ENCODE measurements around the gene KRT81.

Gene KRT81

DNA sequence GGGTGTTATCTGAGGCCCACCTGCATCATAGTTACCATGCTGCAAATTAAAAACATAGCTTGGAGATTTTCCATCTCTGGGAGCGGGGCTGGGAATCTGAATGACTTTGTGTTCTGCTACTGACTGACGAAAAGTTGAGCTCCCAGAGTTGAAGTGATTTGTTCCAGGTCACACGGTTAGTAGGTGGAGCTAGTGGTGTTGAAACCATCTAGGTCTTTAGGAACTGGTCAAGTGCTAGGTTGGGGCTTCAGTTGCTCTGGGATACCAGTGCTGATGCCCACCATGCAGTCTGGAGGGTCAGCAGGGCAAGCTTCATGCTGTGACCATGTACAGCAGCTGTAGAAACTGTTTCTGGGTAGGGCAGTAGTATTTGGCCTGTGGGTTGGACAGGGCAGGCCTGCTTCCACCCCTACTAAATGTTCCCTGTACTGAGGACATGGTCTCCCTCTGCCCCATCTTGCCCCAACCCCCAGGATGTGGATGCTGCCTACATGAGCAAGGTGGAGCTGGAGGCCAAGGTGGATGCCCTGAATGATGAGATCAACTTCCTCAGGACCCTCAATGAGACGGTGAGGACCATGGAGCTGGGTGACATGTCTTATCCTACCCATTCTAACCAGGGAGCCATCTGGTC is 53.0 kb downstream of the KRT81 start:
- DNase-seq: no peak

DNA sequence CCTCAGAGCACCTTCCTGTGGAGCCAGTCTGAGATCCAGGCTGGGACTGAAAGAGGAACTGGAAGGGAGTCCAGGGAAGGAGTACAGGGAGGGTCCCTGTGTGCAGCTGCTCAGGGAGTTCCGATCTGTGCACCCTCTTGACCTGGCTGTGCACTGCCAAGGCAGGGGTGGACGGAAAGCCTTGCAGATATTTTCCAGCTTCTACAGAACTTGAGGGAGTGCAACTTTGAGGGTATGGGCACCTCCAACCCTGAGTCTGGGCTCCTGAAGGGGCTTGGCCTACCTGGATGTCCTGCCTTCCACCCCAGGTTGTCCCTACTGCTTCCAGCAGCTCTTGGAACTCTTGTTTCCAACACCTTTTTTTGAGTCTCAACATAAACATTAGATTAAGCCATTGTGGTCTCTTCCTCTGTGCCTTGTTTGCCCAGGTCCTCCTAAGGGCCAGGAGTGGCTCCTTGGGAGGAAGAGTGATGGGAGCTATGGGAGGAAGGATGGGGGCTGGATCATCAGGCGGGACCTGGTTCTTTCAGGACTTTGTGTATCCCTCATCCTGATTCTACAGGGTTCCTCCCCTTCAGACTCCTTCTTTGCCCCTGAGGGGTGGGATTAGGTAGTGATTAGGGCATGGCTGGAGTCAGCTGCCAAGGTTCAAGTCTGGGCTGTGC is 54.8 kb downstream of the KRT81 start:
- no peak for DNase-seq
